ENCODE data around the gene OTX1. TPM values are rescaled to one million over a fixed set of nuclear protein-coding genes. Genes with fewer than 3 reads are reported as not detected.
"Not testable (repeated sequence)": the region's sequence is repeated elsewhere in the genome, so short reads cannot be mapped to it uniquely, and the experiment has no call there.

Gene OTX1
- not detected for total RNA-seq
- long read RNA-seq: 0 reads

GRCh38 chr2:63050334-63051041 lies at the start of gene OTX1:
OTX1 (plus strand) TSS chr2:63050830; CDS start chr2:63052991, 2,161 bp downstream.
- no peak for DNase-seq (ENCODE audit: missing footprints)
- intact Hi-C loops (cut with DNase I): no loop called here

GRCh38 chr2:63001576-63001975 lies 49.1 kb upstream of the OTX1 start:
- intact Hi-C loops (cut with DNase I): no loop called here
- ATAC-seq (no peak), DNase-seq (ENCODE audit: missing footprints) (no peak)

More at GRCh38 chr2:63050334-63051041, at the start of gene OTX1:
- no peak for ATAC-seq

- ATAC-seq: no peak
- intact Hi-C loops (cut with DNase I): no loop called here
- DNase-seq (ENCODE audit: missing footprints): no peak
Measured at GRCh38 chr2:63003351-63003750, 47.3 kb upstream of the OTX1 start.

- no peak for DNase-seq (ENCODE audit: missing footprints)
- intact Hi-C loops (cut with DNase I): no loop called here
- no peak for ATAC-seq
Measured at GRCh38 chr2:63007813-63008458, 42.7 kb upstream of the OTX1 start.

GRCh38 chr2:63008838-63009237 lies 41.8 kb upstream of the OTX1 start:
- ATAC-seq (no peak), DNase-seq (ENCODE audit: missing footprints) (no peak)
- intact Hi-C loops (cut with DNase I): no loop called here

- DNase-seq (ENCODE audit: missing footprints) (no peak), ATAC-seq (no peak)
- intact Hi-C loops (cut with DNase I): no loop called here
Measured at GRCh38 chr2:63009490-63009889, 41.1 kb upstream of the OTX1 start.

GRCh38 chr2:63012541-63012940 lies 38.1 kb upstream of the OTX1 start:
- DNase-seq (ENCODE audit: missing footprints) (no peak), ATAC-seq (no peak)
- intact Hi-C loops (cut with DNase I): no loop called here

- intact Hi-C loops (cut with DNase I): no loop called here
- DNase-seq (ENCODE audit: missing footprints) (no peak), ATAC-seq (no peak)
Measured at GRCh38 chr2:63013438-63013837, 37.2 kb upstream of the OTX1 start.

GRCh38 chr2:63015389-63015788 lies 35.2 kb upstream of the OTX1 start:
- intact Hi-C loops (cut with DNase I): no loop called here
- ATAC-seq: no peak
- no peak for DNase-seq (ENCODE audit: missing footprints)

GRCh38 chr2:63018439-63018838 lies 32.2 kb upstream of the OTX1 start:
- ATAC-seq (no peak), DNase-seq (ENCODE audit: missing footprints) (no peak)
- intact Hi-C loops (cut with DNase I): no loop called here

GRCh38 chr2:63019686-63020085 lies 30.9 kb upstream of the OTX1 start:
- ATAC-seq; intact Hi-C loops (cut with DNase I): not testable (repeated sequence)
- peak; percentile 28 for DNase-seq (ENCODE audit: missing footprints)

- DNase-seq (ENCODE audit: missing footprints): no peak
- intact Hi-C loops (cut with DNase I): no loop called here
- ATAC-seq: no peak
Measured at GRCh38 chr2:63023444-63023843, 27.2 kb upstream of the OTX1 start.

GRCh38 chr2:63027220-63027619 lies 23.4 kb upstream of the OTX1 start:
- intact Hi-C loops (cut with DNase I): no loop called here
- DNase-seq (ENCODE audit: missing footprints) (no peak), ATAC-seq (no peak)

GRCh38 chr2:63029058-63029457 lies 21.6 kb upstream of the OTX1 start:
- intact Hi-C loops (cut with DNase I): no loop called here
- no peak for ATAC-seq
- no peak for DNase-seq (ENCODE audit: missing footprints)

- ATAC-seq (no peak), DNase-seq (ENCODE audit: missing footprints) (no peak)
- intact Hi-C loops (cut with DNase I): no loop called here
Measured at GRCh38 chr2:63034526-63034925, 16.1 kb upstream of the OTX1 start.

GRCh38 chr2:63035169-63035568 lies 15.5 kb upstream of the OTX1 start:
- DNase-seq (ENCODE audit: missing footprints) (no peak), ATAC-seq (no peak)
- intact Hi-C loops (cut with DNase I): no loop called here

GRCh38 chr2:63035660-63036059 lies 15.0 kb upstream of the OTX1 start:
- intact Hi-C loops (cut with DNase I): no loop called here
- ATAC-seq (no peak), DNase-seq (ENCODE audit: missing footprints) (no peak)

- intact Hi-C loops (cut with DNase I): no loop called here
- DNase-seq (ENCODE audit: missing footprints) (no peak), ATAC-seq (no peak)
Measured at GRCh38 chr2:63038034-63038433, 12.6 kb upstream of the OTX1 start.

- ATAC-seq (no peak), DNase-seq (ENCODE audit: missing footprints) (no peak)
- intact Hi-C loops (cut with DNase I): no loop called here
Measured at GRCh38 chr2:63040586-63040985, 10.0 kb upstream of the OTX1 start.

- intact Hi-C loops (cut with DNase I): no loop called here
- DNase-seq (ENCODE audit: missing footprints) (no peak), ATAC-seq (no peak)
Measured at GRCh38 chr2:63041592-63041991, 9.0 kb upstream of the OTX1 start.
